Activated CD8-positive, alpha-beta T cell treated with anti-CD3 and anti-CD28 coated beads for 36 hours (primary cell): ENCODE data around the gene AHRR. TPM values are rescaled to one million over a fixed set of nuclear protein-coding genes. Genes with fewer than 3 reads are reported as not detected.

Experiments
- ATAC-seq: fragments of 200-7000 bp; cut with Tn5 transposase; one replicate; pipeline ENCODE4 v1.10.0; 2021; ENCODE audit warnings: mild to moderate bottlenecking, moderate library complexity
- CTCF ChIA-PET: fragments of 350-600 bp; sonication (Branson Sonifier 250); formaldehyde crosslinking; loops from one replicate; lab custom pipeline; 2021; ENCODE audit warnings: antibody characterized with exemption; lab: Charles Lee
- POLR2A ChIA-PET: fragments of 350-600 bp; sonication (Branson Sonifier 250); formaldehyde crosslinking; loops from one replicate; lab custom pipeline; 2021; ENCODE audit warnings: antibody characterized with exemption; lab: Charles Lee
- DNase-seq: peaks from one replicate; pipeline ENCODE4 v3.0.0-alpha.2; 2020
- H3K27ac Mint-ChIP-seq: one replicate; pipeline ENCODE4 v1.8.0; 2021; ENCODE audit warnings: mild to moderate bottlenecking, mixed read lengths
- H3K27me3 Mint-ChIP-seq: one replicate; pipeline ENCODE4 v1.8.0; 2021; ENCODE audit warnings: mixed read lengths
- H3K36me3 Mint-ChIP-seq: one replicate; pipeline ENCODE4 v1.8.0; 2021; ENCODE audit warnings: low read depth, mixed read lengths
- H3K4me1 Mint-ChIP-seq: one replicate; pipeline ENCODE4 v1.8.0; 2021; ENCODE audit warnings: low read depth, mixed read lengths
- H3K4me3 Mint-ChIP-seq: one replicate; pipeline ENCODE4 v1.8.0; 2021; ENCODE audit warnings: mild to moderate bottlenecking, moderate library complexity, mixed read lengths
- H3K9me3 Mint-ChIP-seq: one replicate; pipeline ENCODE4 v1.8.0; 2021; ENCODE audit warnings: mixed read lengths
- intact Hi-C: fragments of 100-400 bp; cut with micrococcal nuclease; formaldehyde crosslinking; loops from one replicate; pipeline ENCODE4 v1.10.0; 2022
- total RNA-seq, 2 experiments: library from RNA; stranded (reverse); gene quantifications; one replicate each; pipeline ENCODE4 v1.2.3, GENCODE V29; 2021
- TF ChIP-seq, protein P1 (sequence below): fragments of 200-600 bp; IDR thresholded peaks from one replicate; pipeline ENCODE4 v1.8.0; 2022; ENCODE audit warnings: antibody characterized with exemption, mild to moderate bottlenecking

Gene AHRR
- total RNA-seq, 2 experiments from 2014 or later, result 26.3 to 27.9 TPM

DNA sequence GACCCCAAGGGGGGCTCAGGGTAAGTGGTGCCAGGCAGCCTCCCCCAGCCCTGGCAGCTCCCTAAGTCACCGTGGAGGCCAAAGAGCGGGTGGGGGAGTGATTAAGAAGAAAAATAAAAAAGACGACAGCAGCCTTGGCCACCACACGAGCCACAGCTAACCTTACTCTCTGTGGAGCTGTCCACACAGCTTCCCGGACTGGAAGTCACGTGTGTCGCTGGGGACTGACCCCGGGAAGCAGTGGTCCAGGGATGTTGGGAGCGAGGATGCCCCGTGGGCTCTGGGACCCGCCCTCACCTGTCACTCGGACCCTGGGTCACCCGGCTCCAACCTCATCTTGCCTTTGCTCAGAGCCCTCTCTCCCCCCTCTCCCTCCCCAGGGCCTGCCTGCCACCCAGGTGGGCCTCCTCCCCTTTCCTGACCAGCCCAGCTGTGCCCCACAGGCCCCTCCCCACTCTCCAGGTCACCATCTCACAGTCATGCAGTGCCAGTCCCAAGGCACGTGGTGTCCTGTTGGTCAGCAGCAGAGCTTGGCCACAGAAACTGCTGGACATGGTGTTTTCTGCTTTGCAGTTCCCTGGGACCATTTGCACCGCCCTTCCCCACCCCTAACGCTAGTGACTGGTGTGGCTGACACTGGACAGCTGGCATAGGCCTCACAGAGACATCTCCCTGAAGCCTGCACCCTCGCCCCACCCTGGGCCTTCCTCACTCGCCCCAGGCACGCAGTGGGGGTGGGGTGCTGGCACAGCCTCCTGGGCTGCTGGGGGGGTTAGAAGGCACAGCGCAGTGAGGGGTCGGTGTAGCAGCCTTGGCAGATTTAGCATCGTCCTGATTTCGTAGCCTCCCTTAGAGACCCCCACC lies 111.6 kb downstream of the AHRR start:
- H3K9me3 Mint-ChIP-seq, result no peaks in the 10 kb centered on the region
- ATAC-seq, result no peak

DNA sequence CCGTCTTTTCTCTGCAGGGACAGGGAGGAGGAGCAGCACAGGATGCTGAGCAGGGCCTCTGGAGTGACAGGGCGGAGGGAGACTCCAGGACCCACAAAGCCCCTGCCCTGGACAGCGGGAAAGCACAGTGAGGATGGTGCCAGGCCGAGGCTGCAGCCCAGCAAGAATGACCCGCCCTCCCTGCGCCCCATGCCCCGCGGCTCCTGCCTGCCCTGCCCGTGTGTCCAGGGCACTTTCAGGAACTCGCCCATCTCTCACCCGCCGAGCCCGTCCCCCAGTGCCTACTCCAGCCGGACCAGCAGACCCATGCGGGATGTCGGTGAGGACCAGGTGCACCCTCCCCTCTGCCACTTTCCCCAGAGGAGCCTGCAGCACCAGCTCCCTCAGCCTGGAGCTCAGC lies 112.3 kb downstream of the AHRR start:
- no peak overlapping the region for H3K4me3 Mint-ChIP-seq
- peaks cover 2% of the 10 kb centered on the region for H3K27me3 Mint-ChIP-seq
- peaks cover 7% of the 10 kb centered on the region for H3K4me1 Mint-ChIP-seq
- TF ChIP-seq, protein P1, sequence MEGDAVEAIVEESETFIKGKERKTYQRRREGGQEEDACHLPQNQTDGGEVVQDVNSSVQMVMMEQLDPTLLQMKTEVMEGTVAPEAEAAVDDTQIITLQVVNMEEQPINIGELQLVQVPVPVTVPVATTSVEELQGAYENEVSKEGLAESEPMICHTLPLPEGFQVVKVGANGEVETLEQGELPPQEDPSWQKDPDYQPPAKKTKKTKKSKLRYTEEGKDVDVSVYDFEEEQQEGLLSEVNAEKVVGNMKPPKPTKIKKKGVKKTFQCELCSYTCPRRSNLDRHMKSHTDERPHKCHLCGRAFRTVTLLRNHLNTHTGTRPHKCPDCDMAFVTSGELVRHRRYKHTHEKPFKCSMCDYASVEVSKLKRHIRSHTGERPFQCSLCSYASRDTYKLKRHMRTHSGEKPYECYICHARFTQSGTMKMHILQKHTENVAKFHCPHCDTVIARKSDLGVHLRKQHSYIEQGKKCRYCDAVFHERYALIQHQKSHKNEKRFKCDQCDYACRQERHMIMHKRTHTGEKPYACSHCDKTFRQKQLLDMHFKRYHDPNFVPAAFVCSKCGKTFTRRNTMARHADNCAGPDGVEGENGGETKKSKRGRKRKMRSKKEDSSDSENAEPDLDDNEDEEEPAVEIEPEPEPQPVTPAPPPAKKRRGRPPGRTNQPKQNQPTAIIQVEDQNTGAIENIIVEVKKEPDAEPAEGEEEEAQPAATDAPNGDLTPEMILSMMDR, result no peak
- intact Hi-C loops, result loop anchor here (5.0 kb wide), 1 partner anchor 117 kb away; no protein-coding TSS in a partner anchor
- no peak for ATAC-seq
- ChIA-PET POLR2A (no interaction called here), CTCF (interaction anchor here (5.6 kb wide), 1 partner anchor 118 kb away, joined by 55 read pairs; no protein-coding TSS in a partner anchor)
- no peak overlapping the region for H3K27ac Mint-ChIP-seq
- no peak for DNase-seq
- H3K9me3 Mint-ChIP-seq, result no peaks in the 10 kb centered on the region
- H3K36me3 Mint-ChIP-seq, result peaks cover 13% of the 10 kb centered on the region

More for the DNA sequence above, 111.6 kb downstream of the AHRR start:
- TF ChIP-seq, protein P1, result no peak
- DNase-seq, result no peak
- intact Hi-C loops, result loop anchor here (5.0 kb wide), 1 partner anchor 116 kb away; no protein-coding TSS in a partner anchor
- Mint-ChIP-seq H3K4me1 (peaks cover 7% of the 10 kb centered on the region), H3K27ac (no peak overlapping the region), H3K36me3 (peaks cover 18% of the 10 kb centered on the region), H3K27me3 (peaks cover 2% of the 10 kb centered on the region), H3K4me3 (no peak overlapping the region)
- ChIA-PET CTCF (interaction anchor here (5.6 kb wide), 1 partner anchor 117 kb away, joined by 55 read pairs; no protein-coding TSS in a partner anchor), POLR2A (interaction anchor here (1.0 kb wide), 1 partner anchor 32 kb away, joined by 4 read pairs; no protein-coding TSS in a partner anchor)

DNA sequence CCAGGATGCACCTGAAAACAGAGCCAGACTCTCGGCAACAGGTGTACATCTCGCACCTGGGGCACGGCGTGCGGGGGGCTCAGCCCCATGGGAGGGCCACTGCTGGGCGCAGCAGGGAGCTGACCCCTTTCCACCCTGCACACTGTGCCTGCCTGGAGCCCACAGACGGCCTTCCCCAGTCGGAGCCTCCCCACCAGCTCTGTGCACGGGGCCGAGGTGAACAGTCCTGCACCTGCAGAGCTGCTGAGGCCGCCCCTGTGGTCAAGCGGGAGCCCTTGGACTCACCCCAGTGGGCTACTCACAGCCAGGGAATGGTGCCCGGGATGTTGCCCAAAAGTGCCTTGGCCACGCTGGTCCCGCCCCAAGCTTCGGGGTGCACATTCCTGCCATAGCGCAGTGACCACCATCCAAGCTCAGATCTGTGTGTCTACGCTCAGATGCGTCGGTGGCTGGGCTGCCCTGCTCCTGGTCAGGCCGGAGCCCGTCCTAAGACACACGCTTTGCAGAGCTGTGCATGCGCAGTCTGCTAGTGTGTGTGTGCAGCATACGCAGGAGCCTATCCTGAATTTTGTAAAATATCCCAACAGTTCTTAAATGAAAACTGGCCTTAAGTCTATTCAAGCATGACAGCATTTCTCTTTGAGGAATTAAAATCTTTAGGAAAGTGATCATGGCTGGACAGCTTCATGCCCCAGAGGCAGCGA lies 113.1 kb downstream of the AHRR start:
- DNase-seq, result no peak
- TF ChIP-seq, protein P1, result no peak
- Mint-ChIP-seq H3K36me3 (peaks cover 10% of the 10 kb centered on the region), H3K27ac (no peak overlapping the region), H3K27me3 (peaks cover 2% of the 10 kb centered on the region), H3K4me1 (peaks cover 7% of the 10 kb centered on the region), H3K9me3 (no peaks in the 10 kb centered on the region), H3K4me3 (no peak overlapping the region)
- ChIA-PET CTCF (interaction anchor here (1.5 kb wide), 1 partner anchor 118 kb away, joined by 5 read pairs; no protein-coding TSS in a partner anchor), POLR2A (no interaction called here)
- intact Hi-C loops, result loop anchor here (5.0 kb wide), 1 partner anchor 117 kb away; no protein-coding TSS in a partner anchor
- ATAC-seq, result no peak

DNA sequence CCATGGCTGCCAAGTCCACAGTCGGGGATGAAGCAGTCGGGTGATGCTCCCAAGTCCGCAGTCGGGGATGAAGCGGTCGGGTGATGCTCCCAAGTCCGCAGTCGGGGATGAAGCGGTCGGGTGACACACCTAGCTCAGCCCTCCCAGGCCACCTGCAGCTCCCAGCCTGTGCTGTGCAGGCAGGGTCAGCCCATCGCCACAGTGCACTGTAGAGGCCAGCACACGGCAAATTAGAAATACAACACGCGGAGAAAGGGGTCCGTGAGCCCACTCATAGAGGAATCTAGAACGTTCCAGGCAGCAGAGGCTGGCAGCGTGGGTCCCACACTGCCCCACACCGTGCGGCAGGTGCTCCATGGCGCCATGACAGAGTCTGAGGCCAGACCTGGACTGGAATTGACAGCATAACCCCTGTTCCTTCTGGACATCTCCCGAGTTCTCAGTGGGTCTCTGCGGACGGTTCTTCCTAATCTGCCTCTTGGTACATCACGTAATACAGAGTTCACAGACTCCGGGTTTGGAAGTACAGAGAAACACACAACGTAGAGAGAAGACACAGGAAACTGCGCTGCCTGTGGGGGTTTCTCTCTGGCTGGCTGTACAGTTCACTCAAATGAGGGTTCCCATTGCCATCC lies 113.8 kb downstream of the AHRR start:
- TF ChIP-seq, protein P1, result no peak
- peaks cover 4% of the 10 kb centered on the region for H3K36me3 Mint-ChIP-seq
- intact Hi-C loops, result no loop called here
- CTCF ChIA-PET, result interaction anchor here (1.5 kb wide), 1 partner anchor 119 kb away, joined by 5 read pairs; no protein-coding TSS in a partner anchor
- peaks cover 5% of the 10 kb centered on the region for H3K4me1 Mint-ChIP-seq
- no peak for DNase-seq
- POLR2A ChIA-PET, result no interaction called here
- ATAC-seq, result no peak
- H3K4me3 Mint-ChIP-seq, result no peak overlapping the region
- H3K27me3 Mint-ChIP-seq, result no peaks in the 10 kb centered on the region
- no peaks in the 10 kb centered on the region for H3K9me3 Mint-ChIP-seq
- no peak overlapping the region for H3K27ac Mint-ChIP-seq
